Forelimb muscle (tissue), 1 donor: Measurements from ENCODE around the gene ANAPC2. TPM values are rescaled to one million over a fixed set of nuclear protein-coding genes. Genes with fewer than 3 reads are reported as not detected.

ENCODE experiments used
- DNase-seq: peaks from one replicate; pipeline ENCODE4 v3.0.0-alpha.2; 2013; ENCODE audit warnings: low read depth
- polyA plus RNA-seq: library from polyadenylated mRNA; unstranded; fragments of 120-200 nt; gene quantifications from one replicate; pipeline ENCODE4 v1.2.1, GENCODE V29; 2013; ENCODE audit not compliant: insufficient read length

The ANAPC2 gene
- polyA plus RNA-seq, 1 donor = 30.4 TPM

DNA sequence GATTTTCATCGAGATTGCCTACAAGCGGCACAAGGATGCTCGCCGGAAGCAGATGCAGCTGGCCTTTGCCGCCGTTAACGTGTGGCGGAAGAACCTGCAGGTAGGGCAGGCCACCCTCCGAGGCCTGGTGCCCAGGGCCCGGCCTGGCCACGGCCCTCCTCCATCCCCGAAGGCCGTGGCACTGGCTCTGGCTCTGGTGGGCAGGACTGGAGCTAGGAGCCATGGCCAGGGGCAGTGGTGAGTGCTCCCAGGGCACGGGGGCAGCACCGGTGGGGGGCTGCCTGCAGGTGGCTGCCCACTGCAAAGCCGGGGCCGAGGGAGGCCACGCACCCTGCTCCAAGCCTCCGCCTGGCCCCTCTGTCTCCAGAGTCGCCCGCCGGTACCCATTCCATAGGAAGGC lies 24.6 kb downstream of the ANAPC2 start:
- no peak for DNase-seq

DNA sequence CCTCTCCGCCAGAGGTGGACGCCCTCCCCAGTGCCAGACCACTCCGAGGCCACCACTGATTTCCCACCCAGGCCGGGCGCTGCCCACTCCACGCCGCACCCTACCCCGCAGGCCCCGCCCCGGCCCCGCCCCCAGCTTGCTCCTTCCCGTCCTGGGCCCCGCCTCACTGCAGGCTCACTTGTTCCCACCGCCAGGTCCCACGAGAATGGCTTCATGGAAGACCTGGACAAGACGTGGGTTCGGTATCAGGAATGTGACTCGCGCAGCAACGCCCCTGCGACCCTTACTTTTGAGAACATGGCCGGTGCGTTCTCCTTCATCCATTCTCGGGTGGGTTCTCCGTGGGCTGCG lies 25.0 kb downstream of the ANAPC2 start:
- DNase-seq = no peak

DNA sequence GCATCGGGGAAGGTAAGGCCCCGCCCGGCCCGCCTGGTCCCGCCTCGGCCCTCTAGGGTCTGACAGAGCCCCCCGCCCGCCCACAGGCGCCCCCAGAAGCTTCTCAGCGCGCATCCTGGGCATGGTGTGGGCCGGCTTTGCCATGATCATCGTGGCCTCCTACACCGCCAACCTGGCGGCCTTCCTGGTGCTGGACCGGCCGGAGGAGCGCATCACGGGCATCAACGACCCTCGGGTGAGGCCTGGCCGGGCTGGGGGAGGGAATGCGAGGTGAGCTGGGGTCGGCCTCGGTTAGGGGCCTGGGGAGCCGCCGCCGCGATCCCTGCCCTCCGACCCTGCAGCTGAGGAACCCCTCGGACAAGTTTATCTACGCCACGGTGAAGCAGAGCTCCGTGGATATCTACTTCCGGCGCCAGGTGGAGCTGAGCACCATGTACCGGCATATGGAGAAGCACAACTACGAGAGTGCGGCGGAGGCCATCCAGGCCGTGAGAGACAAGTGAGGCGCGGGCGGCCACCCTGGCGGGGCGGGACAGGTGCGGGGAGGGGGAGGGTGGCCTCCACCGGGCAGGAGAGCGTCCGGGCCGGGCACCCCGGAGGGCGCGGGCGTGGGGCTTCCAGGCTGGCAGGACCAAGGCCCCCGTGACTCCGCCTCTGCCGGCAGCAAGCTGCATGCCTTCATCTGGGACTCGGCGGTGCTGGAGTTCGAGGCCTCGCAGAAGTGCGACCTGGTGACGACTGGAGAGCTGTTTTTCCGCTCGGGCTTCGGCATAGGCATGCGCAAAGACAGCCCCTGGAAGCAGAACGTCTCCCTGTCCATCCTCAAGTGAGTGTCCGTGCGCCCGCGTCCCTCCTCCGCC lies 25.6 kb downstream of the ANAPC2 start:
- no peak for DNase-seq

DNA sequence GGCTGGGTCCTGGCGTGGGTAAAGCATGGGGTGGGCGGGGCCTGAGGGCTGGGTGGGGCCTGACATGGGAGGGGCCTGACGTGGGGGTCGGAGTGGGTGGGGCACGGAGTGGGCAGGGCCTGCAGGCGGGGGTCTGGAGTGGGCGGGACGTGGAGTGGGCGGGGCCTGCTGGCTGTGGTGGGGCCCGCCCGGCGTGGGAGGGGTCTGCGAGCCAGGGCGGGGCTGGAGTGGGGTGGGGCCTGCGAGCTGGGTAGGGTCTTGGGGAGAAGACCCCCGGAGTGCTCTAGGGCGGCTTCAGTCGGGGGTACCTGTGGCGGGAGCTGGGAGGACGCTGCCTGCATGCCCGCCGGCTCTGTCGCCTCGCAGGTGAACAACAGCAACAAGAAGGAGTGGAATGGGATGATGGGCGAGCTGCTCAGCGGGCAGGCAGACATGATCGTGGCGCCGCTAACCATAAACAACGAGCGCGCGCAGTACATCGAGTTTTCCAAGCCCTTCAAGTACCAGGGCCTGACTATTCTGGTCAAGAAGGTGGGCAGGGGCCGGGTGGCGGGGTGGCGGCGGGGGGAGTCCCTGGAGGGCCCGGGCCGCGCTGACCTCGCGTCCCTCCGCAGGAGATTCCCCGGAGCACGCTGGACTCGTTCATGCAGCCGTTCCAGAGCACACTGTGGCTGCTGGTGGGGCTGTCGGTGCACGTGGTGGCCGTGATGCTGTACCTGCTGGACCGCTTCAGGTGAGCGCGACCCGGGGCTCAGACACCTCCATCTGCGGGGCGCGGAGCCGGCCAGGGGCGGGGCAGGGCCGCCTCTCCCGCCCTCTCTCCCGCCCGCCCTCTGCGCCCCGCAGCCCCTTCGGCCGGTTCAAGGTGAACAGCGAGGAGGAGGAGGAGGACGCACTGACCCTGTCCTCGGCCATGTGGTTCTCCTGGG lies 26.5 kb downstream of the ANAPC2 start:
- no peak for DNase-seq

DNA sequence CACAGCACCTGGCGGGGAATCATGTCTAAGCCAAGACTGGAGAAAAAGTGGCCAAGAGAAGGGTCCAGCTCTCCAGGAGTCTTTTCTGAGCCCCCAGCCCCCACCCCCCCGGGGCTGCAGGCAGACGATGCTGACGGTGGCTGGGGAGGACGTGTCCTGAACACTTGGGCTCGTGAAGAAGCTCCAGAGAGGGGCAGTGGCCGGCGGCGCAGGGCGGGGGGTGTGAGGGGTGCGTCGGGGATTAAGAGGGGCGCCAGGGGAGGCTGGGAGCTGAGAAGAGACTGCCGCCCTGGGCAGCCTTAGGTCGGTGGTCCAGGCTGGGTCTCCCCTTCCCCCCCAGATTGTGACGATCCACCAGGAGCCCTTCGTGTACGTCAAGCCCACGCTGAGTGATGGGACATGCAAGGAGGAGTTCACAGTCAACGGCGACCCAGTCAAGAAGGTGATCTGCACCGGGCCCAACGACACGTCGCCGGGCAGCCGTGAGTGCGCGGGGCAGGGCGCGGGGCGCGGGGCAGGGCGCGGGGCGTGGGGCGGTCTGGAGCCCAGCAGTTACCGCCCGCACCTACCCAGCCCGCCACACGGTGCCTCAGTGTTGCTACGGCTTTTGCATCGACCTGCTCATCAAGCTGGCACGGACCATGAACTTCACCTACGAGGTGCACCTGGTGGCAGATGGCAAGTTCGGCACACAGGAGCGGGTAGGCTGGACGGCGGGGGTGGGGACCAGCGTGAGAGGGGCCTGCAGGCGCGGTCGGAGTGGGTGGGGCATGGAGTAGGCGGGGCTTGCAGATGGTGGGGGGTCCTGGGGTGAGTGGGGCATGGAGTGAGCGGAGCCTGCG lies 27.4 kb downstream of the ANAPC2 start:
- no peak for DNase-seq

DNA sequence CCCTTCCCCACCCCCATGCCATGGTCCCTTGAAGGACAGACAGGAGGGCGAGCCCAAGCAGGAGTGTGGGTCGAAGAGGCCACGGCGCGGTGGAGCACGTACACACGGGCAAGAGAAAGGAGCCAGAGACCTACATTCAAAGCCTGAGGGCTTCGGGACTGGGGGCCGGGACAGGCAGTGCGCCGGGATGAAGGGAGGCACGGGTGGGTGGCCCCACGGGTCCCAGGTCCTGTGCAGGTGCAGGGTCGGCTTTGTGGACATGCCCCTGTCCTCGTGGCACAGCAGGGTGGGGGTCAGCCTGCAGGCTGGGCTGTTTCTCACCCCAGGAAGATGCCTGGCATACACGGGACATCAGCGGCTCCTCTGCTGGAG lies 28.3 kb downstream of the ANAPC2 start:
- no peak for DNase-seq

DNA sequence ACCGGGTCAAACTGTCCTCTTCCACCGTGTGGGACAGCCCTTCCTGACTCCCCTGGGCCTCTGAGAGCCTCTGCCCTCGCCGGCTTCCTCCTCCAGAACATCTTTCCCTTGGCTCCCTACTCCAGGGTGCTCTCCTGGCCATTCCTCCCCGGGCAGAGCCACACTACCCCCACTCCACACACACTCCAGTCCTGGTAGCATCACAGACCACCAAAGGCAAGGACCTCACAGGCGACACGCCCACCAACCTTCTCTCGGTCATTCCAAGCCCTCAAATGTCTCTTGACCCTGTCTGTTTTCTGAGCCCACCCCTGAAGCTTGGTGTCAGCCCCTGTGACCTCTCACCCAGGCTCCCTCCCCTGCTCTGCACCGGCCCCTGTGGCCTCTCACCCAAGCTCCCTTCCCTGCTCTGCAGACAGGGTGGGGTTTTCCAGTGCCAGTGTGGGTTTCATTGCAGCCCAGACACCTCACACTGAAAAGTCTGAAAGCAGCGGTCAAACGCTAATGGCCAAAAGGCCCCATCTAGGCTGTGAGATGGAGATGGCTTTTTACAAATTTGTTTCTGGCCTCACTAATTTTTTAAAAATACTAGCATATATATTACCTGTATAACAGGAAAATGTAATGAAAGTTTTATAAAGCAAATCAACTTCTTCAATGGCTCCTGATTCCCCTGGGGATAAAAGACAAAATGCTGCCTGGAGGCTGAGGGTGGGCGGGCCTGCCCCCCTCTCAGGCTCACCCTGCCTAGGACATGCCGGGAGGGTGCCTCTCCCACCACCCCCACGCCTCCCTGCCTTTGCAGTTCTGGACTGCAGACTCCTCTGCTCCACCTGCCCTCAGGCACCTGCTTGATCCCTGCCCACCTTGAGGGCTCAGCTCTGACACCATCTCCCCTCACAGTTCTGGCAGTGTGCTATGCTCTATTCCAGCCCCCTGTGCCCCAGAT lies 29.0 kb downstream of the ANAPC2 start:
- DNase-seq = no peak

DNA sequence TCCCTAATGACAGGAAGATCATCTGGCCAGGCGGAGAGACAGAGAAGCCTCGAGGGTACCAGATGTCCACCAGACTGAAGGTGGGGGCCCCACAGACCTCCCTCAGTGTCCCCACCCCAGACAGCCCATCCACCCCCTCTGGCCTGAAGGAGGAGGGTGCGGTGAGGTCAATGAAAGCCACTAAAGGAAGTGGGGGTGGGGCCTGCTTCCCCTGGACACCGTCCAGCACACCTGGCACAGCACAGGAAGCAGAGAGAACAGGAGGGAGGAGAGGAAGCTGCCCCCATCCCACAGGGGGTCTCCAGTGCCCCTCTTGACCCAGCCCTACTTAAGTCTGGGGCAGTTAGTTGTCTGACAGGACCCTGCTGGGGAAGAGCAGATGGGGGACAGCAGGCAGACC lies 29.7 kb downstream of the ANAPC2 start:
- no peak for DNase-seq

DNA sequence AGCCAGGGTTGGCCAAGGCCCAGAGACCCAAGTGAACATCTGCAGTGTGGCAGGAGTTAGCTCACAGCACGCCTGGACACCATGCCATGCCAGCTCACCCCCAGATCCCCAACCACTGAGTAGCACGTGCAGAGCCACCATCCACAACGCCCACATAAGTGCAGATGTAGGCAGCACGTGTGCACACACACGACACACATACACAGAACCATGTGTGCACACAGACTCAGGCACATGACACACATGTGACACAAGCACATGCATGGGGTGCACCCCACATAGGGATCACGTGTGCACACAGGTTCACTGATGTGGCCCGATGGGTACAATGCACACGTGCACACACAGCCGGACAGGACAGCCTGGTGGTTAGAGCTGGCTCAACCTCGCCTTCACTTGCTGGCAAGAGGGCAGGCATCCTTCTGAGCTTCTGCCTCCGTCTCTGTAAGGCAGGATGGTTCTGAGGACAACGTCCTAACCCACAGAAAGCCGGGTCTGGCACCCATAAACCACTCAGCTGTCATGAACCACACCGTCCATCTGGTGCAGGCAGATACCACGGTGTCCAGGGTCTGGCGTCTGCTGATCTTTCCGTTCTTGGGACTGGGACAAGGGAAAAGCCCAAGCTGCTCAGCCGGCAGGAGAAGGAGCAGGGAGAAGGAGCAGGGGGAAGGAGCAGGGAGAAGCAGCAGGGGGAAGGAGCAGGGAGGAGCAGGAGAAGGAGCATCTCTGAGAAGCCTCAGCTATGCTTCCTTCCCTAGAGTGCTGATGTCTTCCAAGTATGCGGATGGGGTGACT lies 30.5 kb downstream of the ANAPC2 start:
- no peak for DNase-seq

DNA sequence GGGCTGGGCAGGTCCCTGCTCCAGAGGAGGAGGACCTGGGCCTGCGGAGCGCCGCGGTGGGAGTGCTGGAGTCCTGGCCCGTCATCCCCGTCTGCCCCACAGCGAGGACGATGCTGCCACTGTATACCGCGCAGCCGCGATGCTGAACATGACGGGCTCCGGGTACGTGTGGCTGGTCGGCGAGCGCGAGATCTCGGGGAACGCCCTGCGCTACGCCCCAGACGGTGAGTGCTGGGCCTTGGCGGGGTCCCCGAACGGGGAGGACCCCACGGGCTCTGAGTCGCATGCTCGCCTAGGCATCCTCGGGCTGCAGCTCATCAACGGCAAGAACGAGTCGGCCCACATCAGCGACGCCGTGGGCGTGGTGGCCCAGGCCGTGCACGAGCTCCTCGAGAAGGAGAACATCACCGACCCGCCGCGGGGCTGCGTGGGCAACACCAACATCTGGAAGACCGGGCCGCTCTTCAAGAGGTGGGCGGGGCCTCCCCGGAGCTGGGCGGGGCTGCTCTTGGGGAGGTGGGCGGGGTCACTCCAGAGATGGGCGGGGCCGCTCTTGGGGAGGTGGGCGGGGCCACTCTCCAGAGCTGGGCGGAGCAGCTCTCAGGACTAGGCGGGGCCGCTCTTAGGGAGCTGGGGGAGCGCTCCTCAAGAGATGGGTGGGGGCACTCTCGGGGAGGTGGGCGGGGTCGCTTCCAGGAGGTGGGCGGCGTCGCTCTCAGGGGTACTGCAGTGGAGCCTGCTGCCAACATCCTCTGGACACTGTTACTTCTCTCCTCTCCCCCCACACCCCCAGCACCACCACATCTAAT lies 31.6 kb downstream of the ANAPC2 start:
- no peak for DNase-seq

DNA sequence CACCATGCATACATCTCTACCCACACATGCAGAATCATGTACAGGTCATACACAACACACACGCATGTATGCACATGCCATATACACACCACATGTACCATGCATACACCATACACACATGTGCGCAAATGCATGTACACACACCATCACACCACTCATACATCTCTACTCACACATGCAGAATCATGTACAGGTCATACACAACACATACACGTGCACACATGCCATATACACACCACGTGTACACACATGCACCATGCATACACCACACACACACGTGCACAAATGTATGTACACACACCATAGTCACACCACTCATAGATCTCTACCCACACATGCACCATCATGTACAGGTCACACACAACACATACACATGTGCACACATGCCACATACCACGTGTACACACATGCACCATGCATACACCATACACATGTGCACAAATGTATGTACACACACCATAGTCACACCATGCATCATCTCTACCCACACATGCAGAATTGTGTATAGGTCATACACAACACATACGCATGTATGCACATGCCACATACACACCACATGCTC lies 35.4 kb downstream of the ANAPC2 start:
- no peak for DNase-seq

DNA sequence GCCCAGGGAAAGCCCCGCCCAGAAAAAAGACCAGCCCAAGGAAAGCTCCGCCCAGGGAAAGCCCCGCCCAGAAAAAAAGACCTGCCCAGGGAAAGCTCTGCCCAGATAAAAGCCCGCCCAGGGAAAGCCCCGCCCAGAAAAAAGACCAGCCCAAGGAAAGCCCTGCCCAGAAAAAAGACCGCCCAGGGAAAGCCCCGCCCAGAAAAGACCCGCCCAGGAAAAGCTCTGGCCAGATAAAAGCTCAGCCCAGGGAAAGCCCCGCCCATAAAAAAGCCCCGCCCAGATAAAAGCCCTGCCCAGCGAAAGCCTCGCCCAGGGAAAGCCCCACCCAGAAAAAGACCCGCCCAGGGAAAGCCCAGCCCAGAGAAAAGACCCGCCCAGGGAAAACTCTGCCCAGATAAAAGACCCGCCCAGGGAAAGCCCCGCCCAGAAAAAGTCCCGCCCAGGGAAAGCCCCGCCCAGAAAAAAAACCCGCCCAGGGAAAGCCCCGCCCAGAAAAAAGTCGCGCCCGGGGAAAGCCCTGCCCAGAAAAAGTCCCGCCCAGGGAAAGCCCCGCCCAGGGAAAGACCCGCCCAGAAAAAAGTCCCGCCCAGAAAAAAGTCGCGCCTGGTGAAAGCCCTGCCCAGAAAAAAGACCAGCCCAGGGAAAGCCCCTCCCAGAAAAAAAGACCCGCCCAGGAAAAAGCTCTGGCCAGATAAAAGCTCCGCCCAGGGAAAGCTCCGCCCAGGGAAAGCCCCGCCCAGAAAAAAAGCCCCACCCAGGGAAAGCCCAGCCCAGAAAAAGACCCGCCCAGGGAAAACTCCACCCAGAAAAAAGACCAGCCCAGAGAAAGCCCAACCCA lies 37.5 kb downstream of the ANAPC2 start:
- no peak for DNase-seq

DNA sequence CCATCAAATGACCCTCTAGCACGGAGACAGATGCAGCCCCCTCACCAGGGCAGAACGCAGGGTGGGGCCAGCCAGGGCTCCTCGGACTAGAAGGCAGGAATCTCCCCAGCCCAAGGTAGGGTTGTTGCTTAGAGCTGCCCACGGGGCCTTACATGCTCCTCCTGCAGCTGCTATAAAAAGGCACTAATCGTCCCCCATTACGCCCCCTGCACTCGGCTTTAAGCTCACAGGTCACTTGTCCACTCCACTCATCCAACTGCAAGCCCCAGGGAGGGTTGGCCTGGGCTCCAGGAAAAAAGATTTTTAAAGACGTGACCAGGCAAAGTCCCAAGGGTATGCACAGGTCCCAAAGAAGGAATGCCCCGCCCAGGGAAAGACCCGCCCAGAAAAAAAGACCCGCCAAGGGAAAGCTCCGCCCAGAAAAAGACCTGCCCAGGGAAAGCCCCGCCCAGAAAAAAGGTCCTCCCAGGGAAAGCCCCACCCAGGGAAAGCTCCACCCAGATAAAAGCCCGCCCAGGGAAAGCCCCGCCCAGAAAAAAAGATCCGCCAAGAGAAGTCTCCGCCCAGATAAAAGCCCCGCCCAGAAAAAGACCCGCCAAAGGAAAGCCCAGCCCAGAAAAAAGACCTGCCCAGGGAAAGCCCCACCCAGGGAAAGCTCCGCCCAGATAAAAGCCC lies 38.3 kb downstream of the ANAPC2 start:
- DNase-seq = no peak

DNA sequence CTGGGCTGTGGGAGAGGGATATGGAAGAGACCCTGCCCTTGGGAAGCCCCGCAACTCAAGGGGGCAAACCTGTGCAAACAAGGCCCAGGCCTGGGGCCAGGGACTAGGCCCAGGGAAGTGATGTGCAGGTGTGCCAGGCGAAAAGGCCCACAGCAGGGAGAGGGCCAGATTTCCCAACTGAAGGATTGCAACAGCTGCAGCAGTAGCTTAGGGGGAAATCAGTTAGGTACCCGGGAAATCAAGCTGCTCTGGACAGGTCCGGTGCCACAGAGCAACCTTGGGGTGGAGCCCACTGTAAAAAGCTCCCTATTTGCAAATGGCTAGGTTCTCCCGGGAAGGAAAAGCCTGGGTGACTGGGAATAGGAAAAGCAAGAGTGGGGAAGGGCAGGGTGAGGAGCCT lies 39.0 kb downstream of the ANAPC2 start:
- no peak for DNase-seq

DNA sequence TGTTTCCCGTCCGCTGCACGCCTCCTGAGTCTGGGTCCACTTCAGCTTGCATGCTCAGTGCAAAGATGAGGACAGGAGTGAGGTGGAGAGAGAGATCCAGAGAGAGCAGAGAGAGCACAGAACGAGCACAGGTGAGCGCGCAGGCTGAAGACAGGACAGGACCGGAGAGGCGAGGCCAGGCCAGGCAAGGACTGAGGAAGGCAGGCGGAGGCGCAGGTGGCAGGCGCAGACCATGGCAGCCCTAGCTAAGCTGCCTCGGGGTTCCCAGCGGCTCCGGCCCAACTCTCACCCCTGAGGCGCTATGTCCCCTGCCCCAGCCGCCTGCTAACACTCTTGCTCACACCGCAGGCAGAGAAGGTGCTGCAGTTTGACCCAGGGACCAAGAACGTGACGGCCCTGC lies 39.7 kb downstream of the ANAPC2 start:
- no peak for DNase-seq

DNA sequence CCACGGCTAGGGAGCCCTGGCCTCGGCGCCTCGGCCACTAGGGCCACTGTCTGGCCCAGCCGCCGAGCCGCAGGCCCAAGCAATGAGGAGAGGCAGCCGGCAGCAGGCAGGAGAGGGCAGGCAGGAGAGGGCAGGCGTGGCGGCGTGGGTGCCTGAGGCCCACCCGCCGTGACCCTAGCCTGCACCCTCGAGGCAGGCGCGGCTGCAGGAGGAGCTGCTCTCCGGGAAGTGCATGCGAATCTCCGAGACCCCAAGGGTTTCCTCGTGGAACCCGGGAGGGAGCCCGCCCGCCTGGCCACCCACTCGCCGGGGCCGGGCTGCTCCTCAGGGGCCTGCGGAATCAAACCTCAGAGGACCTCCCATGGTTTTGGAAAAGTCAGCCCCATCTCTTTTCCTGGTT lies 40.1 kb downstream of the ANAPC2 start:
- no peak for DNase-seq

DNA sequence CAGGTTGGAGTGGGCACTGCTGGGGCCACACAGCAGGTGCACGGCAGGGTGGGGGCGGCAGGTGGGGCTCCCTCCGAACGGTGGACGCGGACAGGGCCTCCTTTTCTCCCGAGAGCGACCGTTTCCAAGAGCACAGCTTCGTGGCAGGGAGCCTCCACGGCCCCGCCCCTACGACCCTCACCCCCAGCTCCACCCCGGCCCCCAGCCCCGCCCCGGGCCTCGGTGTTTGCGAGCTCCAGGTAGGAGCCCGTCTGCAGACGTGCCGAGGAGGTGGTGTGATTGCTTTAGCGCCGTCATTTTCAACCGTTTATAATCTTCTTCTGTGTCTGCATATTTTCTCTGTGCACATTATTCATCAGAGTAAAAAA lies 40.6 kb downstream of the ANAPC2 start:
- no peak for DNase-seq
